HCT116 (cell line): ENCODE data around the gene ITGAV. TPM values are rescaled to one million over a fixed set of nuclear protein-coding genes. Genes with fewer than 3 reads are reported as not detected.

Experiments used
- ATAC-seq: fragments of 200-7000 bp; cut with Tn5 transposase; 2 replicates; pipeline ENCODE4 v1.9.1; 2020; ENCODE audit warnings: mild to moderate bottlenecking, moderate library complexity
- BruUV-seq: library from RNA; stranded (reverse); fragments of 400-500 nt; replicated peaks from 2 replicates; lab custom pipeline; 2021; lab: Mats Ljungman, UMichigan
- CTCF ChIA-PET: fragments of 300-600 bp; sonication (Branson Sonifier 250); formaldehyde crosslinking; loops from one replicate; lab custom pipeline; 2021; ENCODE audit warnings: antibody characterized with exemption; lab: Charles Lee
- POLR2A ChIA-PET: fragments of 300-600, 350-600 bp; sonication (Branson Sonifier 250); formaldehyde crosslinking; loops from one replicate; lab custom pipeline; 2021; ENCODE audit warnings: antibody characterized with exemption; lab: Charles Lee
- RAD21 ChIA-PET, 2 experiments: fragments of 300-600 bp; sonication (Branson Sonifier 250); formaldehyde crosslinking; loops; one replicate each; lab custom pipeline; 2023; ENCODE audit warnings: low total read pairs in 2 of 2; ENCODE audit not compliant: uncharacterized antibody in 2 of 2, unreplicated experiment in 2 of 2, low non-redundant PET in 1 of 2; lab: Charles Lee
- DNase-seq: peaks from one replicate; pipeline ENCODE4 v3.0.0-alpha.2; 2010; ENCODE audit warnings: low read depth, low spot score
- H2AFZ ChIP-seq: fragments of 200-600 bp; shearing (Covaris generic), sonication (generic); 2 replicates; pipeline ENCODE4 v1.6.1; 2017; ENCODE audit warnings: low read depth, mixed run types, mixed read lengths, antibody characterized with exemption, low read length; ENCODE audit not compliant: poor library complexity, severe bottlenecking
- H3K27ac ChIP-seq: 2 replicates; pipeline ENCODE4 v1.5.1; 2012; ENCODE audit warnings: low read depth, low read length
- H3K27me3 ChIP-seq: fragments of 200-600 bp; sonication (generic); 2 replicates; pipeline ENCODE4 v1.6.1; 2016; ENCODE audit warnings: mixed run types, low read length, mixed read lengths; ENCODE audit not compliant: insufficient read depth
- H3K36me3 ChIP-seq, 2 experiments: fragments of 200-500 bp in 1 of 2; fragments of 200-600 bp in 1 of 2; sonication (Bioruptor generic) in 1 of 2; sonication (generic) in 1 of 2; 2 replicates each; pipeline versions ENCODE4 v1.5.1 to v1.6.1; 2014 to 2016; ENCODE audit warnings: low read length in 2 of 2, inconsistent platforms in 1 of 2, mixed read lengths in 1 of 2, mixed run types in 1 of 2; ENCODE audit not compliant: insufficient read depth in 2 of 2, control insufficient read depth in 1 of 2
- H3K4me1 ChIP-seq, 2 experiments: fragments of 200-600 bp in 1 of 2; sonication (generic) in 1 of 2; 2 replicates each; pipeline versions ENCODE4 v1.5.1 to v1.6.1; 2012 to 2017; ENCODE audit warnings: low read length in 2 of 2, inconsistent platforms in 1 of 2, mild to moderate bottlenecking in 1 of 2, mixed read lengths in 1 of 2, mixed run types in 1 of 2, moderate library complexity in 1 of 2; ENCODE audit not compliant: insufficient read depth in 2 of 2, control insufficient read depth in 1 of 2
- H3K4me2 ChIP-seq: fragments of 200-600 bp; sonication (generic); 2 replicates; pipeline ENCODE4 v1.6.1; 2017; ENCODE audit warnings: mixed run types, low read length, mixed read lengths
- H3K4me3 ChIP-seq, 2 experiments: fragments of 200-600 bp in 1 of 2; sonication (generic) in 1 of 2; replicated peaks in 1 of 2; 2 replicates each; pipeline ENCODE4 v1.5.1; 2011 to 2016; ENCODE audit warnings: low read length in 2 of 2, control low read depth in 1 of 2, low read depth in 1 of 2, mild to moderate bottlenecking in 1 of 2, mixed read lengths in 1 of 2, mixed run types in 1 of 2
- H3K79me2 ChIP-seq: fragments of 200-600 bp; sonication (generic); 2 replicates; pipeline ENCODE4 v1.6.1; 2017; ENCODE audit warnings: mild to moderate bottlenecking, mixed run types, low read length, moderate library complexity, mixed read lengths; ENCODE audit not compliant: insufficient read depth
- H3K9ac ChIP-seq: fragments of 200-600 bp; sonication (generic); 2 replicates; pipeline ENCODE4 v1.6.1; 2016; ENCODE audit warnings: low read length, mixed read lengths
- H3K9me2 ChIP-seq: fragments of 200-600 bp; sonication (generic), shearing (Covaris generic); 2 replicates; pipeline ENCODE4 v1.6.1; 2017; ENCODE audit warnings: mixed run types, mild to moderate bottlenecking, moderate library complexity; ENCODE audit not compliant: insufficient read depth
- H3K9me3 ChIP-seq, 2 experiments: fragments of 200-500 bp in 1 of 2; fragments of 200-600 bp in 1 of 2; sonication (Bioruptor generic) in 1 of 2; sonication (generic) in 1 of 2; 2 replicates each; pipeline ENCODE4 v1.6.1; 2014 to 2017; ENCODE audit warnings: low read length in 2 of 2, mixed read lengths in 2 of 2, inconsistent platforms in 1 of 2, low read depth in 1 of 2, mild to moderate bottlenecking in 1 of 2, mixed run types in 1 of 2, moderate library complexity in 1 of 2; ENCODE audit not compliant: control insufficient read depth in 1 of 2, insufficient read depth in 1 of 2
- H4K20me1 ChIP-seq: fragments of 200-600 bp; sonication (generic), shearing (Covaris generic); 2 replicates; pipeline ENCODE4 v1.6.1; 2017; ENCODE audit warnings: mixed run types, mild to moderate bottlenecking, moderate library complexity; ENCODE audit not compliant: insufficient read depth
- EGR1 ChIP-seq: IDR thresholded peaks from 2 replicates; pipeline ENCODE4 v1.6.1; 2012; ENCODE audit warnings: low read depth
- ELF1 ChIP-seq: IDR thresholded peaks from 2 replicates; pipeline ENCODE4 v1.6.1; 2012; ENCODE audit warnings: low read depth, borderline replicate concordance
- EZH2phosphoT487 ChIP-seq: fragments of 200-600 bp; IDR thresholded peaks from 2 replicates; pipeline ENCODE4 v1.6.1; 2018; ENCODE audit warnings: antibody characterized with exemption, borderline replicate concordance
- POLR2A ChIP-seq: IDR thresholded peaks from 2 replicates; pipeline ENCODE4 v1.7.0; 2011; ENCODE audit warnings: borderline replicate concordance; ENCODE audit not compliant: insufficient read depth, insufficient read length; ENCODE audit errors: extremely low read depth
- SIN3A ChIP-seq: IDR thresholded peaks from 2 replicates; pipeline ENCODE4 v1.6.1; 2012; ENCODE audit warnings: low read depth
- YY1 ChIP-seq: IDR thresholded peaks from 2 replicates; pipeline ENCODE4 v1.6.1; 2011; ENCODE audit warnings: low read length, low read depth, moderate library complexity, mild to moderate bottlenecking; ENCODE audit not compliant: insufficient replicate concordance; ENCODE audit errors: extremely low read depth
- ZNF274 ChIP-seq: fragments of 200-500 bp; sonication (Bioruptor generic); IDR thresholded peaks from 2 replicates; pipeline ENCODE4 v1.6.1; 2014; ENCODE audit warnings: mild to moderate bottlenecking, low read depth, low read length, inconsistent platforms
- intact Hi-C: fragments of 100-400 bp; cut with micrococcal nuclease; formaldehyde crosslinking; loops from 2 replicates; pipeline ENCODE4 v1.10.0; 2022
- total RNA-seq: library from RNA; stranded (reverse); gene quantifications from one replicate; pipeline ENCODE4 v1.2.1, GENCODE V29; 2021; ENCODE audit not compliant: unreplicated experiment

Gene ITGAV
- total RNA-seq, 1 experiment from 2014 or later, result 36.3 TPM

GRCh38 chr2:186704897-186705296 lies 115.0 kb downstream of the ITGAV start:
- no peak overlapping the region for H3K9ac ChIP-seq
- ChIA-PET CTCF (no interaction called here), RAD21 (no interaction called here)
- H2AFZ ChIP-seq, result no peak overlapping the region
- no peaks in the 10 kb centered on the region for H3K27me3 ChIP-seq
- intact Hi-C loops, result no loop called here
- no peak overlapping the region for H3K4me3 ChIP-seq
- BruUV-seq, result no TSS peak
- no peak for TF ChIP-seq EZH2phosphoT487
- TF ChIP-seq, all 23 proteins: peak for 0
- no peaks in the 10 kb centered on the region for H4K20me1 ChIP-seq
- no peaks in the 10 kb centered on the region for H3K9me2 ChIP-seq
- ATAC-seq, result no peak
- H3K36me3 ChIP-seq, result no peaks in the 10 kb centered on the region
- H3K4me1 ChIP-seq, result no peaks in the 10 kb centered on the region
- no peak overlapping the region for H3K27ac ChIP-seq
- H3K79me2 ChIP-seq, result no peaks in the 10 kb centered on the region
- no peaks in the 10 kb centered on the region for H3K9me3 ChIP-seq
- POLR2A ChIA-PET, result no interaction called here
- DNase-seq, result no peak
- no peak overlapping the region for H3K4me2 ChIP-seq

DNA sequence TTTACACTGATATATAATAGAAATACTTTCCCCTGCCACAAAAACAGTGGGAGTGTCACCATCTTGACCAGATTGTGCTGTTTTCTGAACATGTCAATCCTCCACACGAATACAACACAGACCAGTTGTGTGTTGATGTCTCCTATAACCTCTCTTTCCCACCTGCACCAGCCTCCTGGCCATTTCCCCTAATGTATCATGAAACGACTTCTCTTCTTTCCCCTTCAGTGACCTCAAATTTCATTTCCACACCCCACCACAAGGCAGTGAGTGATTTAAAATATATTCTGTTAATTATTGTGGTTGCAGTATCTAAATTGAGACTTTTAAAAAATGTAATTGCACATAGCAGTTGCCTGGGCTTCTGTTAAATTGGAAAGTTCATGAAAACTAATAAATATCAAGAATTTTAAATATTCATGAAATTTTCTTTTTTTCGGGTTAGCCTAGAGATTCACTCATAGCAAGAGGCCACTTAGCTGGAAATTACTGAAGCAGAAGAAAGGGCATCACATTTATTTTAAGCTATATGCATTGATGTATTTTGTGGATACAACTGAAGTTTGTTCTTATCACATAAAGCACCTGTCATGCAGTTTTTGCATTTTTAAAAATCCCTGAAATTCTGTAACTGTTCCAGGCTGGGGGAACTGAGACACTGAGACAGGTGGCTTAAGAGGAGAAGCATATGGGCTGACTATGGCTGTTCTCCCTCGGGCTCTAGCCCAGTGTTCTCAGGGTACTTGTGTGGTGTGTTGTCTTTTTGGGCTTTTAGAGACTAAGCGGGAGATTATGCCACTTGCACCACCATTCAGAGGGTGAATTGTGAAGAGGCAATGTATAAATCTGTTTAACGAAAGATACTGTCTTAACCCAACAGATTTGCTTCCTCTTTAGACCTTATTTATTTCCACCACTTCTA lies 119.9 kb downstream of the ITGAV start:
- H3K4me2 ChIP-seq, result no peak overlapping the region
- no peaks in the 10 kb centered on the region for H3K9me3 ChIP-seq
- H3K27me3 ChIP-seq, result no peaks in the 10 kb centered on the region
- H3K9ac ChIP-seq, result no peak overlapping the region
- POLR2A ChIA-PET, result interaction anchor here (1.3 kb wide), 1 partner anchor 10 kb away, joined by 3 read pairs; no protein-coding TSS in a partner anchor
- BruUV-seq, result no TSS peak
- intact Hi-C loops, result no loop called here
- RAD21 ChIA-PET, result no interaction called here
- no peak for DNase-seq
- H2AFZ ChIP-seq, result no peak overlapping the region
- H3K9me2 ChIP-seq, result no peaks in the 10 kb centered on the region
- no peak overlapping the region for H3K27ac ChIP-seq
- no peaks in the 10 kb centered on the region for H3K79me2 ChIP-seq
- H3K36me3 ChIP-seq, result no peaks in the 10 kb centered on the region
- TF ChIP-seq SIN3A (no peak), POLR2A (no peak), ZNF274 (no peak), EGR1 (no peak), ELF1 (no peak), YY1 (no peak)
- TF ChIP-seq, all 23 proteins: peak for 0
- CTCF ChIA-PET, result no interaction called here
- H3K4me3 ChIP-seq, result no peak overlapping the region
- no peak for ATAC-seq
- no peaks in the 10 kb centered on the region for H4K20me1 ChIP-seq
- no peaks in the 10 kb centered on the region for H3K4me1 ChIP-seq
